ENCODE data around the gene PACRG.

The PACRG gene

GRCh38 chr6:162684052-162684451 is 43.7 kb upstream of the PACRG start:
- ChIA-PET POLR2A (ENCODE audit: low non-redundant PET) (no interaction called here), CTCF (no interaction called here)
- DNase-seq (ENCODE audit: low spot score): no peak
- TF ChIP-seq, protein P1, sequence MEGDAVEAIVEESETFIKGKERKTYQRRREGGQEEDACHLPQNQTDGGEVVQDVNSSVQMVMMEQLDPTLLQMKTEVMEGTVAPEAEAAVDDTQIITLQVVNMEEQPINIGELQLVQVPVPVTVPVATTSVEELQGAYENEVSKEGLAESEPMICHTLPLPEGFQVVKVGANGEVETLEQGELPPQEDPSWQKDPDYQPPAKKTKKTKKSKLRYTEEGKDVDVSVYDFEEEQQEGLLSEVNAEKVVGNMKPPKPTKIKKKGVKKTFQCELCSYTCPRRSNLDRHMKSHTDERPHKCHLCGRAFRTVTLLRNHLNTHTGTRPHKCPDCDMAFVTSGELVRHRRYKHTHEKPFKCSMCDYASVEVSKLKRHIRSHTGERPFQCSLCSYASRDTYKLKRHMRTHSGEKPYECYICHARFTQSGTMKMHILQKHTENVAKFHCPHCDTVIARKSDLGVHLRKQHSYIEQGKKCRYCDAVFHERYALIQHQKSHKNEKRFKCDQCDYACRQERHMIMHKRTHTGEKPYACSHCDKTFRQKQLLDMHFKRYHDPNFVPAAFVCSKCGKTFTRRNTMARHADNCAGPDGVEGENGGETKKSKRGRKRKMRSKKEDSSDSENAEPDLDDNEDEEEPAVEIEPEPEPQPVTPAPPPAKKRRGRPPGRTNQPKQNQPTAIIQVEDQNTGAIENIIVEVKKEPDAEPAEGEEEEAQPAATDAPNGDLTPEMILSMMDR (conservative IDR thresholded peaks at IDR 0.05; ENCODE audit: low read depth): no peak
- H3K27ac ChIP-seq: no peak overlapping the region

DNA sequence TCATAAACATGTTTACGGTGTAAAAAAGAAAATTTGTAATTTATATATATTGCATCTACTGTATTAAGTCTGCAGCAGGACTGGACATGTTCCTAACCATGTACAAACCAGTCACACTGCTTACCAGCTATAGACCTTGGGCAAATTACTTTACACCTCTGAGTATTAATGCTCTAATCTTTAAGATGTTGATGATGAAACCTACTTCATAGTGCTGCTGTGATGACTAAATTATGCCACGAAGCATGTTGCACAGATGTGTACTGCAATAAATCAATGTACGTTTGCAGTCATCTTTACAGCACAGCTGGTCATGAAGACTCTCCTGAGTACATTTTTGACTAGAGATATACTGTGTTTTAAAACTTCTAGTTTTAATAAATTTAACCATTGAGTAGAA is 42.8 kb upstream of the PACRG start:
- TF ChIP-seq, protein P1 (conservative IDR thresholded peaks at IDR 0.05; ENCODE audit: low read depth): no peak
- POLR2A ChIA-PET (ENCODE audit: low non-redundant PET): no interaction called here
- no peak overlapping the region for H3K27ac ChIP-seq
- CTCF ChIA-PET: no interaction called here
- DNase-seq (ENCODE audit: low spot score): peak; percentile 22

- no peak for DNase-seq (ENCODE audit: low spot score)
- ChIA-PET POLR2A (ENCODE audit: low non-redundant PET) (no interaction called here), CTCF (no interaction called here)
- H3K27ac ChIP-seq: no peak overlapping the region
- TF ChIP-seq, protein P1 (conservative IDR thresholded peaks at IDR 0.05; ENCODE audit: low read depth): no peak
Observed at GRCh38 chr6:162685586-162685985, 42.2 kb upstream of the PACRG start.

GRCh38 chr6:162688751-162689345 is 38.9 kb upstream of the PACRG start:
- no peak overlapping the region for H3K27ac ChIP-seq
- POLR2A ChIA-PET (ENCODE audit: low non-redundant PET): no interaction called here
- no peak for DNase-seq (ENCODE audit: low spot score)
- TF ChIP-seq, protein P1 (conservative IDR thresholded peaks at IDR 0.05; ENCODE audit: low read depth): no peak
- CTCF ChIA-PET: no interaction called here

GRCh38 chr6:162690158-162690557 is 37.6 kb upstream of the PACRG start:
- ChIA-PET POLR2A (ENCODE audit: low non-redundant PET) (no interaction called here), CTCF (no interaction called here)
- H3K27ac ChIP-seq: no peak overlapping the region
- TF ChIP-seq, protein P1 (conservative IDR thresholded peaks at IDR 0.05; ENCODE audit: low read depth): no peak
- no peak for DNase-seq (ENCODE audit: low spot score)

- ChIA-PET CTCF (no interaction called here), POLR2A (ENCODE audit: low non-redundant PET) (no interaction called here)
- no peak overlapping the region for H3K27ac ChIP-seq
- TF ChIP-seq, protein P1 (conservative IDR thresholded peaks at IDR 0.05; ENCODE audit: low read depth): no peak
- no peak for DNase-seq (ENCODE audit: low spot score)
Observed at GRCh38 chr6:162697872-162698403, 29.8 kb upstream of the PACRG start.

All from RWPE1 (cell line).